CD4-positive, alpha-beta T cell treated with Interferon alpha-2 for 1 hour (primary cell): ENCODE data around the gene FOXP1.
"Not testable (repeated sequence)": the region's sequence is repeated elsewhere in the genome, so short reads cannot be mapped to it uniquely, and the experiment has no call there.

ENCODE experiments used
- DNase-seq, 2 donors: peaks; one replicate each; pipeline ENCODE4 v3.0.0-alpha.2; 2020 to 2022

FOXP1 gene

DNA sequence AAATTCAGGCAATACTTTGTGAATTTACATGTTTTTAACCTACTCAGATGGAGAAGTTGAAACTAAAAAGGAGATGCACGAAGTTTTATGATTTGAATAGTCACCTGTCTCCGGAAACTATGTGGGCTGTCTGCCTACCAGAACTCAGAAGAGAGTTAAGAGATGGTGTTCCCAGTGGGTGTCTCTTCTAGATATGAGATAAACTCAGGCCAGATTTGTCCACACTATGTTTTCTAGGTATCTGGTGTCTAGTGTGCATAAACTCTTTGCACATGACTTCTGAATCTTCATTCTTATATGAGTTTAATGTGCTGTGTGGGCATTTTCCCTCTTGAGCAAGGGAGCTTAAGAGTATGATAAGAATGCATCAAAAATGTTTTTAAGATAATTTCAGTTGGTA is 222.8 kb downstream of the FOXP1 start:
- peak; percentile 24 to 33 for DNase-seq

GRCh38 chr3:71360180-71360579 is 223.3 kb downstream of the FOXP1 start:
- no peak for DNase-seq

- no peak for DNase-seq
Measured at GRCh38 chr3:71358243-71358642, 225.3 kb downstream of the FOXP1 start.

- DNase-seq, result peak in 1 of 2 donors; percentile 26
Measured at GRCh38 chr3:71356265-71356664, 227.3 kb downstream of the FOXP1 start.

- DNase-seq, result no peak
Measured at GRCh38 chr3:71355862-71356261, 227.7 kb downstream of the FOXP1 start.

DNA sequence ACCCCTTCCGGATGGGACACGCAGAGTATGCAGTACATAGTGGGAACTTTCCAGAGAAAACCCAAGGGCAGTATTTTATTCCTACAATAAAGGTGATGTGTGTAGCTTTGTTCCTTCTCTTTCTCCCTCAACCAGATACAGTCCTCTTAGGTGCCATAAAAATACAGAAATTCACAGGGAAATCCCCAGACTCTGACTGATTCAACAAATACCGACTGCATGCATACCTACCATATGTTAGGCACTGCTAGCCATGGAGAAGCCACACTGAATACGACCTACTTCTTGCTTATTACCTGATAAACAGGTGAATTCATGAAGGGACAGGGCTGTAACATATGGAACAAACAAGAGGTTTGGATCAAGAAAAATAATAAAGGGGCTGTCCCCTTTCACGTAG is 228.5 kb downstream of the FOXP1 start:
- DNase-seq, result no peak

- no peak for DNase-seq
Measured at GRCh38 chr3:71351403-71352149, 232.0 kb downstream of the FOXP1 start.

- no peak for DNase-seq
Measured at GRCh38 chr3:71350998-71351397, 232.5 kb downstream of the FOXP1 start.

GRCh38 chr3:71348831-71349230 is 234.7 kb downstream of the FOXP1 start:
- DNase-seq, result no peak

GRCh38 chr3:71348001-71348632 is 235.4 kb downstream of the FOXP1 start:
- peak in 1 of 2 donors; percentile 28 for DNase-seq

- DNase-seq, result no peak
Measured at GRCh38 chr3:71346061-71346460, 237.5 kb downstream of the FOXP1 start.

DNA sequence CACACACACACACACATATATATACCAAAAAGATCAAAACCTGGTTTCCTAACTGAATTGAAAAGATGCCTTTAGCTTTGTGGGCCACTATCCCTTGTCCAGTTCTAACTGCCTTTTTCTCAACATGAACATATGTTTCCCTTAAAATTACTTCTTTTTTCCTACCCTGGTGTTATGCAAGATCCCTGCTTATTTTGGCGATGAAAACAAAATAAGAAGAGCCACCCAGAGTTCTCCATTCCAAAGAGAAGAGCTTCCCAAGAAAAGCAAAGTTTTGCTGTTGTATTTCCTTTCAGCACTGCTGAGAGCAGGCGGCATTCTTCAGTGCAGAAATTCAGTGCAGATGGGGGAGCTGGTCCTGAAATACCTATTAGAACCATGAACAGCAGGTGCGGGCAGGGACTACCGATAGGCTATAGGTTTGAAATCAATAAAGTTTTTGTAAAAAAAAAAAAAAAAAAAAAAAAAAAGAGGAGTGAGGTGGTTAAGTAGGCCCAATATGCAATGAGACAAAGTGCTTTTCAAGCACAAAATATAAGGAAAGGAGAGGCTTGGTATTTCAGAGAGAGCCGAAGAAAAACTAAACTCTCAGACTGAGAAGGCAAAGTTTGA is 238.0 kb downstream of the FOXP1 start:
- peak in 1 of 2 donors; percentile 15 for DNase-seq

DNA sequence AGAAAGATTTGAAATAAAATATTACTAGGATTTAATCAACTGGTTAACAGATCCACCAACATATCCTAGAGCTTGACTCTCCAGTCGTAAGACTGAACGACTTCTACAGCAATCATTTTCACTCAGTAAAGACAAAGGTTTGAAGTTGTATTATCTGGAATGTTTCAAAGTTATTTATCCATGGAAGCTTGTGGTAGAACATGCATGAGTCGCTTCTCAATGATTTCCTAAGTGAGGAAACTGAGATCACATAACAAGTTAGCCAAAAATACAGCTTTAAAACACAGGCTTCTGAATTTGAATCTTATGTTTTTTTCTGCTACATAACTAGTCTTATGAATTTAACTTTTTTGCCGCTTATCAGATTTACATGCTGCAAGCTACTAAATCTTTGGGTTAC is 241.8 kb downstream of the FOXP1 start:
- no peak for DNase-seq

DNA sequence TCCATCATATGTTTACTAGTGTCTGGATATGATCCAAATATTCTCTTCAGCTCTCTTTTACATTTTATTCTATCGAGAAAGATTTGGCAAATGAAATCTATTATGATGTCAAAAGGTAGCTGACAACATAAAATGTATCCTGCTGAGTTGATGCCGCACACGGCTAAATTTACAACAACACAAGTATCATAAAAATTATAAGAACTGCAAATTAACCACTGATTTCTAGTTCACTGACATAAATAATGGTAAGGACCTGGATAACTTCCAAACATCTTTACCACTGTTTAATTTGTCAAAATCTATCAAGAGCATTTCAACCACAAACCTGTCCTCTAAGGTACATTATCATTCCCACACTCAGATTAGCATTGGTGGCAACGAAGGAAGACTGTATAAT is 244.5 kb downstream of the FOXP1 start:
- no peak for DNase-seq

DNA sequence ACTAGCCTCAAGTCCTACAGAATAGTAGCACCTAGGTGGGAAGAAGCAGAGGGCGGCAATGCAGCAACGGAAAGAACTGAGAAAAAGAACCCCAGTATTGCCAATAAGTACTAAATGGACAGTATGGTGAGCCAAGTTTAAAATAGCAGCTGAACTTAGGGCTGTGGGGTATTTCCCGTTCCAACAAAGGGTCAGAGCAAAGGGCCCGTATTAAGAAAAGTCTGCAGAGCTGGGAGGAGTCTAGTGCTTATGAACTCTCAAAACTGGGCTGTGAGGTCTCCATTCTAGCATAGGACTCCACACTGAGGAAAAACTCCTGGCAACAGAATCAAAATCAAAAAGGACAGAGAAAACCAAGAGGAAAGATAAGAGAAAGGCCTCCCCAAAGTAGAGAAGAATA is 250.7 kb downstream of the FOXP1 start:
- DNase-seq, result no peak

- no peak for DNase-seq
Measured at GRCh38 chr3:71330909-71331308, 252.6 kb downstream of the FOXP1 start.

DNA sequence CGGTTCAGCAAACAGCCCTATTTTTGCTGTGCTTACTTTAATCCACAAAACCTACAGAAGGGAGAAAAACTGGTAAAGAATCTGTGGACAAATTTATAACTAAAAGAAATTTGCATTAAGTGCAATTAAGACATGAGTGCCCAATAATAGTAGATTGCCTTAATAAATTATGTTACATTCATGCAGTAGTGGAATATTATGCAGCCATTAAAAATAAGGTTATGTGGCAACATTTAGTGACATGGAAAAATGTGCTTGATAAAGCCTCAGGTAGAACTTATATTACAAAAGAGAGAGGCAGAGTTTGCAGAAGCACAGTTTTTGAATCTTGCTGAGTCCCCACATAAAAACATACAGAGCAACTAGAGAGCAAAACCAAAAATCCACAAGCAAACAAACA is 253.0 kb downstream of the FOXP1 start:
- no peak for DNase-seq

DNA sequence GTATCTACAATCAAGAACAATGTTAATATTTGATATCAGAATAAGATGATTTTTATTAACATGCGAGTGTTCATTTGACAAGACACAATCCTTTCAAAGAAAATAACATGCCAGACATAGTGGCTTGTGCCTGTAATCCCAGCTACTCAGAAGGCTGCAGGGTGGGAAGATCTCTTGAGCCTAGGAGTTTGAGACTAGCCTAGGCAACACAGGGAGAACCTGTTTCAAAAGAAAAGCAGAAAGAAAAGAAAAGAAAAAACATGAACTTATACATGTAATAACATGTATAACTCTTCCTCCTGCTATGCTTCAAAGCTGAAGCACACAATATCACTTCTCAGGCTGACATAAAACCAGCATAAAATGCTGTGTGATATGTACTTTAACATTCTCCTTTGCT is 253.7 kb downstream of the FOXP1 start:
- DNase-seq, result no peak

GRCh38 chr3:71328926-71329325 is 254.6 kb downstream of the FOXP1 start:
- no peak for DNase-seq

DNA sequence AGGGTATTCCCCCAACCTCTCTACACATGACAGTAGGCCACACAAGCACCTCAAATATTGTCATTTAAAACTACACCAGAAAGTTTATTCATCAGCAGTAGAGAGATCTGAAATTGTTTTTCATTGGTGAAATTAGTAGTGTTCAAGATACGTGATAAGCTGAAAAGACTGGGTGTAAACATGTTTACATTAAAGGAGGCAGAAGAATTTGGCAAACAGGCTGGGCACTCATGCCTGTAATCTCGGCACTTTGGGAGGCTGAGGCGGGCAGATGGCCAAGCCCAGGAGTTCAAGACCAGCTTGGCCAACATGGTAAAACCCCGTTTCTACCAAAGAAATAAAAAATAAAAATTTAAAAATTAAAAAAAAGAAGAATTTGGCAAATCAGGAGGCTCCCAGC is 255.6 kb downstream of the FOXP1 start:
- DNase-seq, result no peak

GRCh38 chr3:71325715-71326114 is 257.8 kb downstream of the FOXP1 start:
- DNase-seq, result no peak

DNA sequence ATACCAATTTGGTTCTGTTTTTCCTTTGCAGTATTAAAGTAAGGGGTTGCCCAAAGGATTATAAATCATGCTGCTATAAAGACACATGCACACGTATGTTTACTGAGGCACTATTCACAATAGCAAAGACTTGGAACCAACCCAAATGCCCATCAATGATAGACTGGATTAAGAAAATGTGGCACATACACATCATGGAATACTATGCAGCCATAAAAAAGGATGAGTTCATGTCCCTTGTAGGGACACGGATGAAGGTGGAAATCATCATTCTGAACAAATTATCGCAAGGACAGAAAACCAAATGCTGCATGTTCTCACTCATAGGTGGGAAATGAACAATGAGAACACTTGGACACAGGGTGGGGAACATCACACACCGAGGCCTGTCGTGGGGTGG is 259.3 kb downstream of the FOXP1 start:
- not testable (repeated sequence) for DNase-seq

DNA sequence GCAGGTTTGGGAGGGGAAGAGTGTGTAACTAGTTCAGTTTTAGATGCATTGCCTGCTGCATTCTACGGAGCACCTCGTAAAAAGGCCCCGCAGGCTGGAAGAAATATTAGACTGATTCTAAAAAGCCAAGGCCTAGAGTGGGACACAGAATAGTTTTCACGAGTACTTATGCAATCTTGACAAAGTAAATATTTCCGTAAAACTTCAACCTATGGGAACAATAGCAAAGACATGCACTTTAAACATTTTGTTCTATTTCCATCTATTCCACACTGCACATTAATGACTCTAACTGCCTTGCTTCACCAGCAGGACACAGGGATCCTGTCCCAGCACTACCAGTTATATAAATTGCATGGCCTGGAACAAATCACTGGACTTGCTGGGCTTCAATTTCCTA is 260.0 kb downstream of the FOXP1 start:
- DNase-seq, result no peak

GRCh38 chr3:71322154-71322553 is 261.4 kb downstream of the FOXP1 start:
- DNase-seq, result no peak
